Right lobe of liver (tissue), 6 donors: ENCODE data around the gene CAB39. TPM values are rescaled to one million over a fixed set of nuclear protein-coding genes. Genes with fewer than 3 reads are reported as not detected.

ENCODE experiments used
- ATAC-seq, 4 donors: fragments of 200-7000 bp; cut with Tn5 transposase; one replicate each; pipeline ENCODE4 v1.9.1; 2020; ENCODE audit warnings: mild to moderate bottlenecking in 4 of 4, moderate library complexity in 4 of 4
- DNase-seq, 3 donors: peaks; one replicate each; pipeline ENCODE4 v3.0.0-alpha.2; 2020
- H3K27ac ChIP-seq, 3 donors: fragments of 200-600 bp; one replicate each; pipeline ENCODE4 v1.8.0; 2022
- H3K27me3 ChIP-seq, 2 donors: fragments of 200-600 bp; one replicate each; pipeline ENCODE4 v1.8.0; 2022
- H3K36me3 ChIP-seq, 4 donors: fragments of 200-600 bp; sonication (generic) in 1 of 4; one replicate each; pipeline versions ENCODE4 v1.5.1 to v1.8.0; 2017 to 2022; ENCODE audit warnings: control low read depth in 1 of 4
- H3K4me1 ChIP-seq, 4 donors: fragments of 200-600 bp; sonication (generic) in 1 of 4; one replicate each; pipeline versions ENCODE4 v1.5.1 to v1.8.0; 2017 to 2022; ENCODE audit warnings: control low read depth in 1 of 4
- H3K4me3 ChIP-seq, 3 donors: fragments of 200-600 bp; one replicate each; pipeline ENCODE4 v1.8.0; 2022
- H3K9me3 ChIP-seq, 4 donors: fragments of 200-600 bp; sonication (generic) in 1 of 4; one replicate each; pipeline versions ENCODE4 v1.5.1 to v1.8.0; 2017 to 2022; ENCODE audit warnings: control low read depth in 1 of 4
- CTCF ChIP-seq, 4 donors: fragments of 200-600 bp in 3 of 4; fragments of 450-650 bp in 1 of 4; IDR thresholded peaks; one replicate each; pipeline versions ENCODE4 v1.5.1 to v1.8.0; 2016 to 2022; ENCODE audit warnings: antibody characterized with exemption in 4 of 4, mild to moderate bottlenecking in 2 of 4
- POLR2A ChIP-seq: fragments of 450-650 bp; IDR thresholded peaks from one replicate; pipeline ENCODE4 v1.6.1; 2017; ENCODE audit warnings: antibody characterized with exemption, mild to moderate bottlenecking
- WGBS: methylation state at CpG from one replicate; pipeline ENCODE4 v1.1.6; 2018; ENCODE audit warnings: low coverage, low lambda C conversion rate; ENCODE audit not compliant: insufficient coverage; ENCODE audit errors: missing lambda C conversion rate; 5-methylcytosine and 5-hydroxymethylcytosine counted together
- intact Hi-C, 2 donors: fragments of 100-400 bp; cut with DNase I; formaldehyde crosslinking; loops; one replicate each; pipeline versions ENCODE4 v1.11.2 to v1.14.1; 2022
- total RNA-seq, 6 experiments: library from RNA; depleted of rRNA in 2 of 6; stranded (reverse); fragments of >200 nt in 2 of 6; fragmentation: NEBNext Ultra II Directional in 3 of 6; extraction: Animal tissue kit (Norgen Biotek cat#: 25700) in 3 of 6; gene quantifications; one replicate each; pipeline versions ENCODE4 v1.1.0 to v1.2.4, GENCODE V29; 2016 to 2023
- donor health status: DM: no; HTN: yes; CAD: no.
- donor health status: DM: no; HTN: no; CAD: no.
- donor health status: DM: no; HTN: no; CAD: no.
- donor health status: DM: no; HTN: yes; CAD: no.
- donor health status: DM: no; HTN: yes; CAD: no.

The CAB39 gene
- total RNA-seq, 6 experiments from 2014 or later = 25.3 to 32.4 (median 27.8) TPM

GRCh38 chr2:230717600-230717999 lies 5.0 kb downstream of the CAB39 start:
- ATAC-seq = no peak
- TF ChIP-seq CTCF (IDR thresholded peaks at IDR 0.05) (no peak), POLR2A (no peak)
- H3K27ac ChIP-seq = no peak overlapping the region
- WGBS = 70% methylated on average over 3 of the region's 3 CpGs
- H3K36me3 ChIP-seq = no peaks in the 10 kb centered on the region
- intact Hi-C loops = no loop called here
- no peaks in the 10 kb centered on the region for H3K27me3 ChIP-seq
- H3K4me1 ChIP-seq = peaks cover 0 to 20% (median 7%) of the 10 kb centered on the region in 4 donors
- no peaks in the 10 kb centered on the region for H3K9me3 ChIP-seq
- no peak for DNase-seq
- no peak overlapping the region for H3K4me3 ChIP-seq

GRCh38 chr2:230719340-230719739 lies 6.7 kb downstream of the CAB39 start:
- Histone ChIP-seq H3K9me3 (no peaks in the 10 kb centered on the region), H3K4me3 (no peak overlapping the region), H3K27me3 (no peaks in the 10 kb centered on the region), H3K36me3 (peaks cover 0 to 5% (median 0%) of the 10 kb centered on the region in 4 donors), H3K4me1 (peaks cover 0 to 19% (median 6%) of the 10 kb centered on the region in 4 donors), H3K27ac (no peak overlapping the region)
- ATAC-seq (no peak), DNase-seq (no peak)
- 90% methylated on average over 3 of the region's 3 CpGs for WGBS
- no peak for TF ChIP-seq CTCF (IDR thresholded peaks at IDR 0.05)
- TF ChIP-seq POLR2A = no peak
- intact Hi-C loops = no loop called here

GRCh38 chr2:230721712-230722111 lies 9.1 kb downstream of the CAB39 start:
- Histone ChIP-seq H3K27ac (no peak overlapping the region), H3K27me3 (no peaks in the 10 kb centered on the region), H3K36me3 (peaks cover 0 to 5% (median 0%) of the 10 kb centered on the region in 4 donors), H3K4me3 (no peak overlapping the region), H3K4me1 (no peaks in the 10 kb centered on the region), H3K9me3 (no peaks in the 10 kb centered on the region)
- DNase-seq (no peak), ATAC-seq (no peak)
- WGBS = 56% methylated on average over 1 of the region's 1 CpG
- TF ChIP-seq POLR2A (no peak), CTCF (IDR thresholded peaks at IDR 0.05) (no peak)
- intact Hi-C loops = no loop called here

GRCh38 chr2:230722207-230722885 lies 9.7 kb downstream of the CAB39 start:
- Histone ChIP-seq H3K36me3 (peaks cover 0 to 5% (median 0%) of the 10 kb centered on the region in 4 donors), H3K27ac (no peak overlapping the region), H3K9me3 (no peaks in the 10 kb centered on the region), H3K4me3 (no peak overlapping the region), H3K4me1 (no peaks in the 10 kb centered on the region), H3K27me3 (no peaks in the 10 kb centered on the region)
- 83% methylated on average over 4 of the region's 4 CpGs for WGBS
- intact Hi-C loops = no loop called here
- no peak for ATAC-seq
- no peak for DNase-seq
- no peak for TF ChIP-seq POLR2A
- no peak for TF ChIP-seq CTCF (IDR thresholded peaks at IDR 0.05)
